AG04450 (cell line): ENCODE measurements around the gene RBM4B. TPM values are rescaled to one million over a fixed set of nuclear protein-coding genes. Genes with fewer than 3 reads are reported as not detected.

Experiments
- CTCF ChIA-PET: fragments of 300-600, 350-600 bp; formaldehyde crosslinking; extraction: SDS; loops from one replicate; lab custom pipeline; 2022; ENCODE audit warnings: antibody characterized with exemption, inconsistent platforms; lab: Charles Lee
- POLR2A ChIA-PET: fragments of 350-600 bp; formaldehyde crosslinking; extraction: SDS; loops from one replicate; lab custom pipeline; 2021; ENCODE audit warnings: antibody characterized with exemption, inconsistent platforms; lab: Yijun Ruan, JAX
- DNase-seq: peaks from one replicate; pipeline ENCODE4 v3.0.0-alpha.2; 2011; ENCODE audit warnings: low read depth, low spot score
- H3K27ac ChIP-seq: one replicate; pipeline ENCODE4 v1.5.1; 2012; ENCODE audit warnings: low read depth, low read length, control low read depth
- H3K27me3 ChIP-seq: one replicate; pipeline ENCODE4 v1.6.0; 2012; ENCODE audit warnings: low read length; ENCODE audit not compliant: control insufficient read depth, insufficient read depth
- H3K4me3 ChIP-seq: 2 replicates; pipeline ENCODE4 v1.5.1; 2011; ENCODE audit warnings: mild to moderate bottlenecking, low read depth, low read length, control low read depth
- H3K9me3 ChIP-seq: 2 replicates; pipeline ENCODE4 v1.5.1; 2012; ENCODE audit warnings: low read length; ENCODE audit not compliant: control insufficient read depth, insufficient read depth
- CTCF ChIP-seq: IDR thresholded peaks from 2 replicates; pipeline ENCODE4 v1.5.1; 2011; ENCODE audit warnings: low read depth, low read length, control low read depth, inconsistent platforms
- polyA plus RNA-seq: library from polyadenylated mRNA; depleted of rRNA; stranded (reverse); fragments of >200 nt; gene quantifications from 2 replicates; pipeline ENCODE4 v1.2.3, GENCODE V29; 2011

Gene RBM4B
- polyA plus RNA-seq, 1 experiment = 43.8 TPM

GRCh38 chr11:66701432-66702240 is 23.9 kb upstream of the RBM4B start:
- no peak for DNase-seq
- H3K27me3 ChIP-seq = no peaks in the 10 kb centered on the region
- no peak overlapping the region for H3K4me3 ChIP-seq
- peaks cover 26% of the 10 kb centered on the region for H3K9me3 ChIP-seq
- no peak for TF ChIP-seq CTCF
- H3K27ac ChIP-seq = no peak overlapping the region
- ChIA-PET CTCF (interaction anchor here (0.7 kb wide), 1 partner anchor 158 kb away, joined by 3 read pairs; no protein-coding TSS in a partner anchor), POLR2A (no interaction called here)

- Histone ChIP-seq H3K27ac (no peak overlapping the region), H3K9me3 (peaks cover 26% of the 10 kb centered on the region), H3K27me3 (no peaks in the 10 kb centered on the region), H3K4me3 (no peak overlapping the region)
- CTCF ChIA-PET = no interaction called here
- POLR2A ChIA-PET = no interaction called here
- TF ChIP-seq CTCF = no peak
- DNase-seq = no peak
These were observed 23.1 kb upstream of the RBM4B start for GRCh38 chr11:66700742-66701141.

GRCh38 chr11:66700337-66700736 is 22.6 kb upstream of the RBM4B start:
- H3K9me3 ChIP-seq = peaks cover 26% of the 10 kb centered on the region
- H3K4me3 ChIP-seq = no peak overlapping the region
- ChIA-PET POLR2A (no interaction called here), CTCF (interaction anchor here (0.5 kb wide), 1 partner anchor 1543 kb away, joined by 4 read pairs; no protein-coding TSS in a partner anchor)
- no peak for TF ChIP-seq CTCF
- H3K27ac ChIP-seq = no peak overlapping the region
- no peak for DNase-seq
- no peaks in the 10 kb centered on the region for H3K27me3 ChIP-seq

- ChIA-PET CTCF (interaction anchor here (1.5 kb wide), 1 partner anchor 20 kb away, joined by 4 read pairs; the partner anchor contains the start of gene RBM4B), POLR2A (no interaction called here)
- DNase-seq = no peak
- Histone ChIP-seq H3K9me3 (peaks cover 26% of the 10 kb centered on the region), H3K27me3 (no peaks in the 10 kb centered on the region), H3K4me3 (no peak overlapping the region), H3K27ac (no peak overlapping the region)
- TF ChIP-seq CTCF = no peak
These were observed 20.8 kb upstream of the RBM4B start for GRCh38 chr11:66698491-66698890.

- TF ChIP-seq CTCF = no peak
- no peaks in the 10 kb centered on the region for H3K27me3 ChIP-seq
- H3K27ac ChIP-seq = no peak overlapping the region
- H3K9me3 ChIP-seq = peaks cover 26% of the 10 kb centered on the region
- CTCF ChIA-PET = no interaction called here
- POLR2A ChIA-PET = no interaction called here
- no peak overlapping the region for H3K4me3 ChIP-seq
- no peak for DNase-seq
These were observed 20.3 kb upstream of the RBM4B start for GRCh38 chr11:66697988-66698387.
